HEK293 (cell line): Measurements from ENCODE around the gene NHERF2.

Experiments
- KLF10 ChIP-seq: fragments of 450-650 bp; IDR thresholded peaks from 2 replicates; pipeline ENCODE4 v1.5.1; 2018; ENCODE audit warnings: missing biosample characterization, mild to moderate bottlenecking, missing genetic modification characterization
- KLF7 ChIP-seq: fragments of 450-650 bp; formaldehyde crosslinking; IDR thresholded peaks from 2 replicates; pipeline ENCODE4 v1.5.1; 2016; ENCODE audit warnings: missing biosample characterization, missing genetic modification characterization, borderline replicate concordance
- KLF9 ChIP-seq: fragments of 450-650 bp; formaldehyde crosslinking; IDR thresholded peaks from 2 replicates; pipeline ENCODE4 v1.5.1; 2016; ENCODE audit warnings: missing biosample characterization, missing genetic modification characterization, low read depth
- PRDM4 ChIP-seq: fragments of 450-650 bp; formaldehyde crosslinking; IDR thresholded peaks from 2 replicates; pipeline ENCODE4 v1.5.1; 2017; ENCODE audit warnings: missing biosample characterization, missing genetic modification characterization
- REST ChIP-seq: fragments of 450-650 bp; formaldehyde crosslinking; IDR thresholded peaks from 2 replicates; pipeline ENCODE4 v1.5.1; 2016; ENCODE audit warnings: missing biosample characterization, missing genetic modification characterization
- TRIM28 ChIP-seq: IDR thresholded peaks from 2 replicates; pipeline ENCODE4 v1.6.1; 2011; ENCODE audit warnings: low read length, control low read depth, borderline replicate concordance
- WT1 ChIP-seq: fragments of 450-650 bp; formaldehyde crosslinking; IDR thresholded peaks from 2 replicates; pipeline ENCODE4 v1.5.1; 2016; ENCODE audit warnings: missing biosample characterization, missing genetic modification characterization
- YY2 ChIP-seq: fragments of 450-650 bp; formaldehyde crosslinking; IDR thresholded peaks from 2 replicates; pipeline ENCODE4 v1.5.1; 2016; ENCODE audit warnings: missing biosample characterization, missing genetic modification characterization
- ZFHX2 ChIP-seq: fragments of 450-650 bp; formaldehyde crosslinking; conservative IDR thresholded peaks from 2 replicates; pipeline ENCODE4 v1.5.1; 2016; ENCODE audit warnings: missing biosample characterization, missing genetic modification characterization
- ZFP41 ChIP-seq: fragments of 450-650 bp; formaldehyde crosslinking; IDR thresholded peaks from 2 replicates; pipeline ENCODE4 v1.5.1; 2016; ENCODE audit warnings: missing biosample characterization, missing genetic modification characterization, borderline replicate concordance
- ZNF184 ChIP-seq: fragments of 450-650 bp; IDR thresholded peaks from 2 replicates; pipeline ENCODE4 v1.5.1; 2018; ENCODE audit warnings: missing biosample characterization, mild to moderate bottlenecking, missing genetic modification characterization
- ZNF2 ChIP-seq: fragments of 450-650 bp; formaldehyde crosslinking; IDR thresholded peaks from 2 replicates; pipeline ENCODE4 v1.5.1; 2016; ENCODE audit warnings: missing biosample characterization, missing genetic modification characterization
- ZNF24 ChIP-seq: fragments of 450-650 bp; formaldehyde crosslinking; IDR thresholded peaks from 2 replicates; pipeline ENCODE4 v1.5.1; 2016; ENCODE audit warnings: missing biosample characterization, missing genetic modification characterization
- ZNF335 ChIP-seq: fragments of 450-650 bp; formaldehyde crosslinking; conservative IDR thresholded peaks from 2 replicates; pipeline ENCODE4 v1.5.1; 2016; ENCODE audit warnings: missing biosample characterization, missing genetic modification characterization
- ZNF362 ChIP-seq: fragments of 450-650 bp; formaldehyde crosslinking; IDR thresholded peaks from 2 replicates; pipeline ENCODE4 v1.5.1; 2016; ENCODE audit warnings: missing biosample characterization, missing genetic modification characterization
- ZNF37A ChIP-seq: fragments of 450-650 bp; IDR thresholded peaks from 2 replicates; pipeline ENCODE4 v1.5.1; 2018; ENCODE audit warnings: missing biosample characterization, missing genetic modification characterization
- ZNF423 ChIP-seq: fragments of 450-650 bp; formaldehyde crosslinking; IDR thresholded peaks from 2 replicates; pipeline ENCODE4 v1.5.1; 2016; ENCODE audit warnings: missing biosample characterization, missing genetic modification characterization
- ZNF449 ChIP-seq: fragments of 450-650 bp; formaldehyde crosslinking; IDR thresholded peaks from 2 replicates; pipeline ENCODE4 v1.5.1; 2017; ENCODE audit warnings: missing biosample characterization, mild to moderate bottlenecking, missing genetic modification characterization, moderate library complexity
- ZNF513 ChIP-seq: fragments of 450-650 bp; IDR thresholded peaks from 2 replicates; pipeline ENCODE4 v1.5.1; 2018; ENCODE audit warnings: missing biosample characterization, missing genetic modification characterization
- ZNF521 ChIP-seq: fragments of 450-650 bp; formaldehyde crosslinking; IDR thresholded peaks from 2 replicates; pipeline ENCODE4 v1.5.1; 2017; ENCODE audit warnings: missing biosample characterization, mild to moderate bottlenecking, missing genetic modification characterization
- ZNF530 ChIP-seq: fragments of 450-650 bp; formaldehyde crosslinking; IDR thresholded peaks from 2 replicates; pipeline ENCODE4 v1.5.1; 2016; ENCODE audit warnings: low read depth, missing biosample characterization, missing genetic modification characterization
- ZNF549 ChIP-seq: fragments of 450-650 bp; IDR thresholded peaks from 2 replicates; pipeline ENCODE4 v1.5.1; 2018; ENCODE audit warnings: missing biosample characterization, missing genetic modification characterization, mild to moderate bottlenecking, inconsistent platforms, moderate library complexity
- ZNF558 ChIP-seq: fragments of 450-650 bp; formaldehyde crosslinking; IDR thresholded peaks from 2 replicates; pipeline ENCODE4 v1.5.1; 2016; ENCODE audit warnings: missing biosample characterization, missing genetic modification characterization
- ZNF645 ChIP-seq: fragments of 450-650 bp; formaldehyde crosslinking; IDR thresholded peaks from 2 replicates; pipeline ENCODE4; 2016; ENCODE audit warnings: missing biosample characterization, missing genetic modification characterization
- ZNF664 ChIP-seq: fragments of 450-650 bp; formaldehyde crosslinking; IDR thresholded peaks from 2 replicates; pipeline ENCODE4 v1.5.1; 2016; ENCODE audit warnings: missing biosample characterization, missing genetic modification characterization
- ZNF76 ChIP-seq: fragments of 450-650 bp; formaldehyde crosslinking; IDR thresholded peaks from 2 replicates; pipeline ENCODE4; 2016; ENCODE audit warnings: low read depth, missing biosample characterization, missing genetic modification characterization, borderline replicate concordance
- ZNF785 ChIP-seq: fragments of 450-650 bp; formaldehyde crosslinking; IDR thresholded peaks from 2 replicates; pipeline ENCODE4 v1.5.1; 2016; ENCODE audit warnings: missing biosample characterization, missing genetic modification characterization
- ZNF837 ChIP-seq: fragments of 450-650 bp; formaldehyde crosslinking; IDR thresholded peaks from 2 replicates; pipeline ENCODE4 v1.5.1; 2016; ENCODE audit warnings: missing biosample characterization, missing genetic modification characterization
- ZSCAN30 ChIP-seq: fragments of 450-650 bp; IDR thresholded peaks from 2 replicates; pipeline ENCODE4 v1.5.1; 2018; ENCODE audit warnings: missing biosample characterization, mild to moderate bottlenecking, missing genetic modification characterization, moderate library complexity

Gene NHERF2

GRCh38 chr16:2008009-2008526 is 18.6 kb upstream of the NHERF2 start (continued):
- TF ChIP-seq ZNF513 (tag by site-specific recombination) (no peak), ZNF549 (no peak), ZFHX2 (tag by site-specific recombination) (no peak), ZSCAN30 (tag by site-specific recombination) (no peak), ZNF521 (tag by site-specific recombination) (no peak), ZNF664 (tag by site-specific recombination) (no peak), ZNF558 (no peak), ZNF423 (tag by site-specific recombination) (no peak), ZNF362 (tag by site-specific recombination) (no peak), KLF9 (no peak), ZNF837 (tag by site-specific recombination) (no peak), WT1 (tag by site-specific recombination) (no peak), REST (tag by site-specific recombination) (no peak), YY2 (no peak), ZNF530 (tag by site-specific recombination) (no peak), ZNF335 (no peak; the same call in 1 of the 2 replicates), ZNF449 (no peak), ZNF184 (tag by site-specific recombination) (no peak), ZNF76 (tag by site-specific recombination) (peak; percentile 77; the same call in 1 of the 2 replicates), PRDM4 (tag by site-specific recombination) (no peak), ZFP41 (tag by site-specific recombination) (no peak), ZNF785 (no peak), KLF10 (tag by site-specific recombination) (no peak), KLF7 (no peak), ZNF24 (tag by site-specific recombination) (no peak), ZNF2 (tag by site-specific recombination) (no peak), TRIM28 (no peak), ZNF37A (tag by site-specific recombination) (no peak), ZNF645 (tag by site-specific recombination) (no peak)
